Gastroesophageal sphincter (tissue), 3 donors: ENCODE measurements around the gene TRIM37.

ENCODE experiments used
- CTCF ChIP-seq, 4 experiments: fragments of 200-600 bp in 2 of 4; fragments of 450-650 bp in 2 of 4; sonication (generic) in 1 of 4; IDR thresholded peaks; one replicate each; pipeline ENCODE4 v1.5.1; 2017 to 2019; ENCODE audit warnings: antibody characterized with exemption in 4 of 4, mild to moderate bottlenecking in 2 of 4, moderate library complexity in 2 of 4
- EP300 ChIP-seq: sonication (generic); formaldehyde crosslinking; IDR thresholded peaks from one replicate; pipeline ENCODE4 v1.6.1; 2017; ENCODE audit warnings: antibody characterized with exemption, mild to moderate bottlenecking
- POLR2AphosphoS5 ChIP-seq: sonication (generic); formaldehyde crosslinking; IDR thresholded peaks from one replicate; pipeline ENCODE4 v1.6.1; 2017; ENCODE audit warnings: antibody characterized with exemption

DNA sequence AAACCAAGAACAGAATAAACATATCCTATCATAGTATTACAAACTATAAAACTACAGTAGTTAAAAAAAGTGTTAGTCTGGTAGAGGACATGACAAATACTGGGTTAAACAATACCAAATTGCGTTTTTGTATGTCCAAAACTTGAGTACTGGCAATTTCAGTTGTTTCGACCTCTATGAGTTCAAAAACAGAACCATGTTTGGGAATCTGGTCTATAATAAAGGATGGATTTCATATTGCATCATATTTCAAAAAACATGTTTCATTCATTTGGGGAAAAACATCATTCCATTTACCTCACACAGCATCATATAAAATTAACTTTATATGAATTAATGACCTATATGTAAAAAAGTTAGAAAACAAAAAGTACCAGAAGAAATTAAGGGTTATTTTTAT is 81.8 kb downstream of the TRIM37 start:
- TF ChIP-seq CTCF (IDR thresholded peaks at IDR 0.05) (no peak), POLR2AphosphoS5 (no peak), EP300 (no peak)
